ENCODE measurements around the gene CMYA5.

The CMYA5 gene

GRCh38 chr5:79730564-79730963, 40.9 kb downstream of the CMYA5 start:
- H3K4me3 ChIP-seq (ENCODE audit: low read depth, low read length): no peak overlapping the region
- no peak for DNase-seq (ENCODE audit: low read depth)
- no peak for TF ChIP-seq CTCF (IDR thresholded peaks at IDR 0.05; ENCODE audit: insufficient read depth, low read depth, low read length, missing control alignments)

GRCh38 chr5:79731775-79732174, 42.1 kb downstream of the CMYA5 start:
- no peak overlapping the region for H3K4me3 ChIP-seq (ENCODE audit: low read depth, low read length)
- no peak for TF ChIP-seq CTCF (IDR thresholded peaks at IDR 0.05; ENCODE audit: insufficient read depth, low read depth, low read length, missing control alignments)
- DNase-seq (ENCODE audit: low read depth): no peak

GRCh38 chr5:79736528-79737514, 47.2 kb downstream of the CMYA5 start:
- no peak overlapping the region for H3K4me3 ChIP-seq (ENCODE audit: low read depth, low read length)
- TF ChIP-seq CTCF (IDR thresholded peaks at IDR 0.05; ENCODE audit: insufficient read depth, low read depth, low read length, missing control alignments): no peak
- DNase-seq (ENCODE audit: low read depth): no peak

- no peak for DNase-seq (ENCODE audit: low read depth)
- no peak overlapping the region for H3K4me3 ChIP-seq (ENCODE audit: low read depth, low read length)
- TF ChIP-seq CTCF (IDR thresholded peaks at IDR 0.05; ENCODE audit: insufficient read depth, low read depth, low read length, missing control alignments): no peak
Measured at GRCh38 chr5:79738349-79738748, 48.7 kb downstream of the CMYA5 start.

GRCh38 chr5:79742549-79743136, 53.0 kb downstream of the CMYA5 start:
- no peak for DNase-seq (ENCODE audit: low read depth)
- TF ChIP-seq CTCF (IDR thresholded peaks at IDR 0.05; ENCODE audit: insufficient read depth, low read depth, low read length, missing control alignments): no peak
- H3K4me3 ChIP-seq (ENCODE audit: low read depth, low read length): no peak overlapping the region

- no peak for TF ChIP-seq CTCF (IDR thresholded peaks at IDR 0.05; ENCODE audit: insufficient read depth, low read depth, low read length, missing control alignments)
- DNase-seq (ENCODE audit: low read depth): no peak
- no peak overlapping the region for H3K4me3 ChIP-seq (ENCODE audit: low read depth, low read length)
Measured at GRCh38 chr5:79743846-79744605, 54.4 kb downstream of the CMYA5 start.

All from GM12865 (cell line).